ENCODE data around the gene ZNF526.

The ZNF526 gene

DNA sequence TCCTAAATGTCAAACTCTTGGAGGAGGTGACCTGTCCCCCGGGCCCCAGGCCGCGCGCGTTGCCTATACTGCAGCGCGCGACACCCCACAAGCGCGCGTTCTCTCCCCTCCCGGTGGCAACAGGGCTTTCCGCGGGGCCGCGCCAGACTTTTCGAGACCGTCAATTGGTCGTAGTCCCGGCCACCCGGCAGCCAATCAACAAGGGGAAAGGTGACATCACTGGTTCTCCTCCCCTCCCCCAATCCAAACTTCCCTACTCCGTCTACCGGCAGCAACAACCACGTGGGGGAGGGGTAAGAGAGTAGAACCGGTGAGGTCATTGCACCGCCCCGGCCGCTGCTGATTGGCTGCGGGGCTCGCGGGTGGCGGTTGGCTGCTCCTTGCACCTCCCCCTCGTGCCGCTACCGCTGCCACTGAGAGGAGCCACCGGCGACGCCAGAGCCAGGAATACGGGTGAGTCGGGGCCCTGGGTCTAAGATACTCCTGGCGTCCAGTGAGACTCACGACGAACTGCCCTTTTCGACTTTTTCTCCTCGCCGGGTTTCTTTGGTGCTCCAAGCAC is 48.1 kb downstream of the ZNF526 start:
- DNase-seq = peak; percentile 100

- peak; percentile 100 for DNase-seq
Measured at GRCh38 chr19:42268704-42269477, 48.8 kb downstream of the ZNF526 start, which contains the start of gene CIC. Gene CIC, plus strand, starts transcription at chr19:42269252. Its CDS starts 2,532 bp downstream, at chr19:42271784.

DNA sequence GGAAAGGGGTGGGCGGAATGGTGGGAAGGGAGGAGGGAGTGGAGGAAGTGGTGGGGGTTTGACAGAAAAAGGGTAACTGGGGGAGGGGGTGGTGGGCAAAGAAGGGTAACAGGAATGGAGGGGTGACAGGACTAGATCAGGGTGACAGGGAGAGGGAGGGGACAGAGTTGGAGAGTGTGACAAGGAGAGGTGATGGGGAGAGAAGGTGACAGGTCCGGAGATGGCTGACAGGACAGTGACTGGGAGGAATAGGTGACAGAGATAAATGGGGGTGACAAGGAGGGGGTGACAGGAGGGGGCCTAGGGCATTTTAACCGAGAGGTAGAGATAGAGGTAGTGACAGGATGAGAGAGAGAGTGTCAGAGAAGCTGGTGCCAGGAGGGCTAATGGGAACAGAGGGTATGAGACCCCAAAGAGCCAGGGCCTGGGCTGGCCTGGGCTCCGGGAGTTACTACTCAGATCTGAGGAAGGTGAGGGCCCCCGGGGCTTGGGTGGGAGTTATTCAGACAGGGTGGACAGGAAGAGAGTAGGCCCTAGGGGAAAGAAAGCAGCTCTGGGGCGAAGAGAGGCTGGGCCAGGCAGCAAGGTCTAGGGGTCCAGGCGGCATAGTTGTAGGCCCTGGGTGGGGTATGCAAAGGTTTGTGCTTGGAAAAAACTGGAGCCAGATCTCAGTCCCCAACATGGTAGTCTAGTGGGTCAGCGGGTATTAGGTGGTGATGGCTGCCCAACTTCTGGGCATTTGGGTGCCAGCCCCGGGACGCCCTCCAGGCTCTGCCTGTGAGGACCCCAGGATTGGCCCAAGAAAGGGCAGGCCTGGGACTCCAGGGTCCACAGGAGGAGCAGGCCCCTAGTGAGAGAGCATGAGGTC is 49.6 kb downstream of the ZNF526 start:
- DNase-seq = no peak

GRCh38 chr19:42270346-42271044 is 50.4 kb downstream of the ZNF526 start:
- peak; percentile 73 for DNase-seq

DNA sequence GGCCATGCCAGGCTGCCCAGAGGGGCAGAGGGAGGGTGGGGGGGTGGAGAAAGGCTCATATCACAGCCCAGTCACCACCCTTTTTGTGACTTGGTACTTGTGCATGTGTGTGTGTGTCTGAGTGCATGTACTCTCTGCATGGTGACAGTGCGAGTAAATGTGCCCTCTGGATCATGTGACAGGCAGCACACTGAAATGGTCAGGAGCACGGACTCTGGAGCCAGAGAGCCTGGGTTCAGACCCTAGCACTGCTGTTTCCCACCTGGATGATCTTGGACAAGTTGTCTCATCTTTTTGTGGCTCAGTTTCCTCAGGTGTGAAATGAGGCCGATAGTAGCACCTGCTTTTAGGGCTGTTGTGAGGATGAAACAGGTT is 50.9 kb downstream of the ZNF526 start:
- DNase-seq = no peak

DNA sequence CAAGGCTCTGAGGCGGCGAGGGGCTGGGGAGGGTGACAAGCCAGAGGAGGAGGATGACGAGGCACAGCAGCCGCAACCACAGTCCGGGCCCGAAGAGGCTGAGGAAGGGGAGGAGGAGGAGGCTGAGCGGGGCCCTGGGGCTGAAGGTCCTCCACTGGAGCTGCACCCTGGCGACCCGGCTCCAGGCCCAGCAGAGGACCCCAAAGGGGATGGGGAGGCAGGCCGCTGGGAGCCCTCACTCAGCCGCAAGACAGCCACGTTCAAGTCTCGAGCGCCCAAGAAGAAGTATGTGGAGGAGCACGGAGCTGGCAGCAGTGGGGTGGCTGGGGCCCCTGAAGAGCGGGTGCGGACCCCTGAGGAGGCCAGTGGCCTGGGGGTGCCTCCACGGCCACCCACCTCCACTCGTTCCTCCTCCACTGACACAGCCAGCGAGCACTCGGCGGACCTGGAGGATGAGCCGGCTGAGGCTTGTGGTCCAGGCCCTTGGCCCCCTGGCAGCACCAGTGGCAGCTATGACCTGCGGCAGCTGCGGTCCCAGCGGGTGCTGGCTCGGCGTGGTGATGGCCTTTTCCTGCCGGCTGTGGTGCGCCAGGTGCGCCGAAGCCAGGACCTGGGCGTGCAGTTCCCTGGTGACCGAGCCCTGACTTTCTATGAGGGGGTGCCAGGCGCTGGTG is 51.9 kb downstream of the ZNF526 start:
- no peak for DNase-seq

- no peak for DNase-seq
Measured at GRCh38 chr19:42272535-42272897, 52.4 kb downstream of the ZNF526 start.

DNA sequence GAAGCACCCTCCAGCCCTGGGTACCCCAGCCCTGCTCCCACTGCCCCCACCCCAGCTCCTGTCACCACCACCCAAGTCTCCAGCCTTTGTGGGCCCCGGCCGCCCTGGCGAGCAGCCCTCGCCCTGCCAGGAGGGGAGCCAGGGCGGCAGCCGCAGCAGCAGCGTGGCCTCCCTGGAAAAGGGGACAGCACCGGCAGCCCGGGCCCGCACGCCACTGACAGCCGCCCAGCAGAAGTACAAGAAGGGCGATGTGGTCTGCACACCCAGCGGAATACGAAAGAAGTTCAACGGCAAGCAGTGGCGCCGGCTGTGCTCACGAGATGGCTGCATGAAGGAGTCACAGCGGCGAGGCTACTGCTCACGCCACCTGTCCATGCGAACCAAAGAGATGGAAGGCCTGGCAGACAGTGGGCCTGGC is 52.9 kb downstream of the ZNF526 start:
- DNase-seq = no peak

- no peak for DNase-seq
Measured at GRCh38 chr19:42273407-42274064, 53.4 kb downstream of the ZNF526 start.

- no peak for DNase-seq
Measured at GRCh38 chr19:42274065-42274682, 54.1 kb downstream of the ZNF526 start.

- no peak for DNase-seq
Measured at GRCh38 chr19:42275103-42275502, 55.0 kb downstream of the ZNF526 start.

- no peak for DNase-seq
Measured at GRCh38 chr19:42275517-42275916, 55.4 kb downstream of the ZNF526 start.

- DNase-seq = no peak
Measured at GRCh38 chr19:42276284-42276683, 56.2 kb downstream of the ZNF526 start.

DNA sequence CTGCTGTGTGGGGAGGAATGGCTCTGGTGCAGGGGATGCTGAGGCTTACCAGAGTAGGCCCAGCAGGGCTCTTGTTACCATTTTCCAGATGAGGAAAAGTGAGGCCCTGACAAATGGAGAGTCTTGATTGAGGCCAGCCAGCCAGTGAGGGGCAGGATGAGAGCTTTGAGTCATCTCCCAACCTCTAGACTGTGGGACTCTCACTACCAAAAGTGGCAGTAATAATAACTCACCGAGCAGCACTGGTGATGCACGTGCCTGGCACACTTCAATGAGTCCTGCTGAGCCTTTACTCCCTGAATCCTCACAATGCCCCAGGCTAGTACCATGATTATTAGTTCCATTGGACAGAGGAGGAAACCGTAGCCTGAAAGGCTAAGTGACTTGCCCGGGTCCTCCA is 56.7 kb downstream of the ZNF526 start:
- peak; percentile 77 for DNase-seq

All from activated CD4-positive, alpha-beta T cell treated with anti-CD3 and anti-CD28 coated beads, Interleukin-2, amount 50 U/mL, for 16 hours (primary cell).